RWPE2 (cell line): Measurements from ENCODE around the gene THAP3.
A peak's percentile ranks its signal among the peaks of the same experiment; 100 is the strongest.

ENCODE experiments used
- ATAC-seq: fragments of 200-7000 bp; cut with Tn5 transposase; 3 replicates; pipeline ENCODE4 v1.9.1; 2021; ENCODE audit warnings: low read depth
- DNase-seq: peaks from one replicate; pipeline ENCODE4 v3.0.0-alpha.2; 2020; ENCODE audit warnings: low spot score
- H3K27ac ChIP-seq: fragments of 450-650 bp; 2 replicates; pipeline ENCODE4 v1.5.1; 2017; ENCODE audit warnings: mild to moderate bottlenecking; ENCODE audit not compliant: poor library complexity, severe bottlenecking
- H3K27me3 ChIP-seq: fragments of 250-450 bp; sonication (Bioruptor Pico); 2 replicates; pipeline ENCODE4 v1.5.1; 2021; ENCODE audit warnings: mild to moderate bottlenecking, moderate library complexity; ENCODE audit not compliant: insufficient read depth, poor library complexity, severe bottlenecking
- H3K36me3 ChIP-seq: fragments of 250-450 bp; sonication (Bioruptor Pico); 2 replicates; pipeline ENCODE4 v1.5.1; 2020; ENCODE audit warnings: low read depth, mild to moderate bottlenecking, moderate library complexity
- H3K4me1 ChIP-seq: fragments of 250-450 bp; sonication (Bioruptor Pico); 2 replicates; pipeline ENCODE4 v1.5.1; 2021; ENCODE audit warnings: mild to moderate bottlenecking, moderate library complexity; ENCODE audit not compliant: insufficient read depth, poor library complexity, severe bottlenecking
- H3K4me3 ChIP-seq: fragments of 250-450 bp; sonication (Bioruptor Pico); 2 replicates; pipeline ENCODE4 v1.5.1; 2021; ENCODE audit warnings: mild to moderate bottlenecking, moderate library complexity; ENCODE audit not compliant: severe bottlenecking
- H3K9me3 ChIP-seq: fragments of 250-450 bp; sonication (Bioruptor Pico); 2 replicates; pipeline ENCODE4 v1.5.1; 2021; ENCODE audit warnings: mild to moderate bottlenecking, moderate library complexity; ENCODE audit not compliant: severe bottlenecking
- CTCF ChIP-seq: fragments of 450-650 bp; IDR thresholded peaks from one replicate; pipeline ENCODE4 v1.5.1; 2017; ENCODE audit warnings: mild to moderate bottlenecking, moderate library complexity; ENCODE audit not compliant: poor library complexity, severe bottlenecking

Gene THAP3

DNA sequence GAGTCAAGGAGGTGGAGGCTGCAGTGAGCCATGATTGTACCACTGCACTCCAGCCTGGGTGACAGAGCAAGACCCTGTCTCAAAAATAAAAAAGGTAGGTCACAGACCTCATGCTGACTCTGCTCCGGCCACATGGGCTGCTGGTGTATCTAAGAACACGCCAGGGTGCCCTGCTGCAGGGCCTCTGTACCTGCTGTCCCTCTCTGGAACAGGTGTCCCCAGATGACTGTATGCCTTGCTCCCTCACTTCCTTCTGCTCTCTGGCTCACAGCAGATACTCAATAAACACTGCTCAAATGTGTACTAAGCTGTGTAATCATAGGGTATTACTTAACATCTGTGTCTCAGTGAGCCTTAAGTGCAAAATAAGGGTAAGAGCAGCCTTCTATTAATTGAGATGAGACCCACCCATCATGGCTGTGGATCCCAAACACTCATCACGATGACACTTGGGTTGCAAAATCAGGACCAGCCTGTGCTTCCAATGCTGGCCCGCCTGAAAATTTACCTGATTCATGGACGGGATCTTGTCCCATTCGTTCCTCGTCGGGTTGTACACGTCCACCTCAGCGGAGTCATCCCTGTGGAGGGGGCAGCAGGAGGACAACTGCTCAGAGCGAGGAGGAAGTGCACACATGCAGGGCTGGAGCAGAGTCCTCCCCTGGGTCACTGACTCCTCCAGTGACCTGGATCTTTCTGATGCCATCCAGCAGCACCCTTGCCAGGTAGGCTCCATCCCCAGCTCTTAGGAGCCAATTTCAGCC lies 29.5 kb upstream of the THAP3 start:
- Histone ChIP-seq H3K4me3 (no peak overlapping the region), H3K4me1 (peaks cover 12% of the 10 kb centered on the region), H3K9me3 (no peaks in the 10 kb centered on the region), H3K27me3 (no peaks in the 10 kb centered on the region), H3K27ac (no peak overlapping the region), H3K36me3 (peaks cover 82% of the 10 kb centered on the region)
- ATAC-seq (no peak), DNase-seq (no peak)
- no peak for TF ChIP-seq CTCF

- Histone ChIP-seq H3K27me3 (no peaks in the 10 kb centered on the region), H3K4me3 (no peak overlapping the region), H3K4me1 (peaks cover 14% of the 10 kb centered on the region), H3K36me3 (peaks cover 76% of the 10 kb centered on the region), H3K9me3 (no peaks in the 10 kb centered on the region), H3K27ac (no peak overlapping the region)
- TF ChIP-seq CTCF, result no peak
- DNase-seq (no peak), ATAC-seq (no peak)
Observed at GRCh38 chr1:6596351-6596750, 28.3 kb upstream of the THAP3 start.

DNA sequence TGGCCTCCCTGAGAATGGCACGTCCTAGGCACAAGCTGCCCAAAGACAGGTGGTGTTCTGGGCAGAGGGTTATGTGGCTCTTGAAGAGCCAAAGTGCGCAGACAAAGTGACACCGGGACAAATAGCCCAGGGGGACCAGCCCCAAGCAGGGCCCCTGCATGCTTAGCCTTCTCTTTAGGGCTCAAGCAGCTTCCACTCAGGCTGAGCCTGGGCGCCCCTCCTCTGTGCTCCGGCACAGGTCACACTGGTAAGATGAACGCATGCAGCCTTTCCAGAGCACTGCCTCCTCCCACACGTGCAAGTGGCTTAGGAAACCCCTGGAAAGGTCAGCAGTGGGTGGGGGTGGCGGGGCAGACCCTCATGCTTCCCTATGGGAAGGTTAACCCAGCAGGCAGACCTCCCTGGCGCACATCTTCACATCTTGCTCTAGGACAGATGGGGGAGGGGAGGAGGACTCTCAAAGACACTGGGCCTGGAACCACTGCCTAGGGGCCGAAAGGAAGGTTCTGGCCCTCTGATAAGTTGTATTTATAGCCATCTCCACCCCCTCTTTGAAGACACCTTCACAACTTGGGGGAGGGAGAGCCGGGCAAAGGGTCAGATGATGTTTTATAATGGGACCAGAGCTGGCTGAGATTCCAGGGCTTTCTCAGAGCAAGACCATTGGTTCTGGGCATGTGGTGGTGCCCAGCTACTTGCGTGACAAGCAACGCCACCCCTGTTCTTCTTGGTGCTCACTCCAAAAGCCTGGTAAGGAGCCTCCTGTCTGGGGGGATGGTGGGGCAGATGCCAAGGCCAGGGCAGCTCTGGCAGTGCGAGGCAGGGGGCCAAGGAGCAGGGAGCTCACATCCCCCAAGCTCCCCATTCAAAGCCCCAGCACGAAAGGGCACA lies 27.5 kb upstream of the THAP3 start:
- no peaks in the 10 kb centered on the region for H3K9me3 ChIP-seq
- H3K27ac ChIP-seq, result no peak overlapping the region
- no peak for TF ChIP-seq CTCF
- DNase-seq, result peak; percentile 49
- peaks cover 76% of the 10 kb centered on the region for H3K36me3 ChIP-seq
- no peak overlapping the region for H3K4me3 ChIP-seq
- H3K27me3 ChIP-seq, result no peaks in the 10 kb centered on the region
- H3K4me1 ChIP-seq, result peaks cover 14% of the 10 kb centered on the region
- ATAC-seq, result no peak

DNA sequence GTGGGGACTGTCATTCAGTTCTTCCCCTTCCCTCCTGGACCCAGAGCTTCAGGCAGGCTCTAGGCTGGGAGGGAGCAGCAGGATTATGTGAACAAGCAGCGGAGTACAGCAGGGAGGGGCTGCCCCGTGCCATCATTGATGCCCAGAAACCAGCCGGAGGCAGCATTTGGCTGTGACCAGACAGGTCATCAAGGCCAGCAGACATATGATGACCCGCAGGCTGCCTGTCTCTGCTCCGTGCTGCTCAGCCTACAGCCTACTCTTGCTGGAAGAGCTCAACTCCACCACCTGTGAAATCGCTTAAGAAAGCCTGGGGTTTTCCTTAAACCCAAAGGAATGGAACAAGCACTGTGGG lies 26.9 kb upstream of the THAP3 start:
- DNase-seq, result no peak
- Histone ChIP-seq H3K27ac (no peak overlapping the region), H3K36me3 (peaks cover 70% of the 10 kb centered on the region), H3K27me3 (no peaks in the 10 kb centered on the region), H3K4me1 (peaks cover 14% of the 10 kb centered on the region), H3K4me3 (no peak overlapping the region), H3K9me3 (no peaks in the 10 kb centered on the region)
- TF ChIP-seq CTCF, result no peak
- ATAC-seq, result no peak
